HCT116 (cell line): ENCODE results near the gene IQCF6. TPM values are rescaled to one million over a fixed set of nuclear protein-coding genes. Genes with fewer than 3 reads are reported as not detected.

Experiments
- ATAC-seq: fragments of 200-7000 bp; cut with Tn5 transposase; 2 replicates; pipeline ENCODE4 v1.9.1; 2020; ENCODE audit warnings: mild to moderate bottlenecking, moderate library complexity
- BruUV-seq: library from RNA; stranded (reverse); fragments of 400-500 nt; replicated peaks from 2 replicates; lab custom pipeline; 2021; lab: Mats Ljungman, UMichigan
- CTCF ChIA-PET: fragments of 300-600 bp; sonication (Branson Sonifier 250); formaldehyde crosslinking; loops from one replicate; lab custom pipeline; 2021; ENCODE audit warnings: antibody characterized with exemption; lab: Charles Lee
- POLR2A ChIA-PET: fragments of 300-600, 350-600 bp; sonication (Branson Sonifier 250); formaldehyde crosslinking; loops from one replicate; lab custom pipeline; 2021; ENCODE audit warnings: antibody characterized with exemption; lab: Charles Lee
- RAD21 ChIA-PET, 2 experiments: fragments of 300-600 bp; sonication (Branson Sonifier 250); formaldehyde crosslinking; loops; one replicate each; lab custom pipeline; 2023; ENCODE audit warnings: low total read pairs in 2 of 2; ENCODE audit not compliant: uncharacterized antibody in 2 of 2, unreplicated experiment in 2 of 2, low non-redundant PET in 1 of 2; lab: Charles Lee
- DNase-seq: peaks from one replicate; pipeline ENCODE4 v3.0.0-alpha.2; 2010; ENCODE audit warnings: low read depth, low spot score
- H2AFZ ChIP-seq: fragments of 200-600 bp; shearing (Covaris generic), sonication (generic); 2 replicates; pipeline ENCODE4 v1.6.1; 2017; ENCODE audit warnings: low read depth, mixed run types, mixed read lengths, antibody characterized with exemption, low read length; ENCODE audit not compliant: poor library complexity, severe bottlenecking
- H3K27ac ChIP-seq: 2 replicates; pipeline ENCODE4 v1.5.1; 2012; ENCODE audit warnings: low read depth, low read length
- H3K27me3 ChIP-seq: fragments of 200-600 bp; sonication (generic); 2 replicates; pipeline ENCODE4 v1.6.1; 2016; ENCODE audit warnings: mixed run types, low read length, mixed read lengths; ENCODE audit not compliant: insufficient read depth
- H3K36me3 ChIP-seq, 2 experiments: fragments of 200-500 bp in 1 of 2; fragments of 200-600 bp in 1 of 2; sonication (Bioruptor generic) in 1 of 2; sonication (generic) in 1 of 2; 2 replicates each; pipeline versions ENCODE4 v1.5.1 to v1.6.1; 2014 to 2016; ENCODE audit warnings: low read length in 2 of 2, inconsistent platforms in 1 of 2, mixed read lengths in 1 of 2, mixed run types in 1 of 2; ENCODE audit not compliant: insufficient read depth in 2 of 2, control insufficient read depth in 1 of 2
- H3K4me1 ChIP-seq, 2 experiments: fragments of 200-600 bp in 1 of 2; sonication (generic) in 1 of 2; 2 replicates each; pipeline versions ENCODE4 v1.5.1 to v1.6.1; 2012 to 2017; ENCODE audit warnings: low read length in 2 of 2, inconsistent platforms in 1 of 2, mild to moderate bottlenecking in 1 of 2, mixed read lengths in 1 of 2, mixed run types in 1 of 2, moderate library complexity in 1 of 2; ENCODE audit not compliant: insufficient read depth in 2 of 2, control insufficient read depth in 1 of 2
- H3K4me2 ChIP-seq: fragments of 200-600 bp; sonication (generic); 2 replicates; pipeline ENCODE4 v1.6.1; 2017; ENCODE audit warnings: mixed run types, low read length, mixed read lengths
- H3K4me3 ChIP-seq, 2 experiments: fragments of 200-600 bp in 1 of 2; sonication (generic) in 1 of 2; replicated peaks in 1 of 2; 2 replicates each; pipeline ENCODE4 v1.5.1; 2011 to 2016; ENCODE audit warnings: low read length in 2 of 2, control low read depth in 1 of 2, low read depth in 1 of 2, mild to moderate bottlenecking in 1 of 2, mixed read lengths in 1 of 2, mixed run types in 1 of 2
- H3K79me2 ChIP-seq: fragments of 200-600 bp; sonication (generic); 2 replicates; pipeline ENCODE4 v1.6.1; 2017; ENCODE audit warnings: mild to moderate bottlenecking, mixed run types, low read length, moderate library complexity, mixed read lengths; ENCODE audit not compliant: insufficient read depth
- H3K9ac ChIP-seq: fragments of 200-600 bp; sonication (generic); 2 replicates; pipeline ENCODE4 v1.6.1; 2016; ENCODE audit warnings: low read length, mixed read lengths
- H3K9me2 ChIP-seq: fragments of 200-600 bp; sonication (generic), shearing (Covaris generic); 2 replicates; pipeline ENCODE4 v1.6.1; 2017; ENCODE audit warnings: mixed run types, mild to moderate bottlenecking, moderate library complexity; ENCODE audit not compliant: insufficient read depth
- H3K9me3 ChIP-seq, 2 experiments: fragments of 200-500 bp in 1 of 2; fragments of 200-600 bp in 1 of 2; sonication (Bioruptor generic) in 1 of 2; sonication (generic) in 1 of 2; 2 replicates each; pipeline ENCODE4 v1.6.1; 2014 to 2017; ENCODE audit warnings: low read length in 2 of 2, mixed read lengths in 2 of 2, inconsistent platforms in 1 of 2, low read depth in 1 of 2, mild to moderate bottlenecking in 1 of 2, mixed run types in 1 of 2, moderate library complexity in 1 of 2; ENCODE audit not compliant: control insufficient read depth in 1 of 2, insufficient read depth in 1 of 2
- H4K20me1 ChIP-seq: fragments of 200-600 bp; sonication (generic), shearing (Covaris generic); 2 replicates; pipeline ENCODE4 v1.6.1; 2017; ENCODE audit warnings: mixed run types, mild to moderate bottlenecking, moderate library complexity; ENCODE audit not compliant: insufficient read depth
- CBX3 ChIP-seq: IDR thresholded peaks from 2 replicates; pipeline ENCODE4 v1.6.1; 2012; ENCODE audit warnings: low read depth
- EGR1 ChIP-seq: IDR thresholded peaks from 2 replicates; pipeline ENCODE4 v1.6.1; 2012; ENCODE audit warnings: low read depth
- ELF1 ChIP-seq: IDR thresholded peaks from 2 replicates; pipeline ENCODE4 v1.6.1; 2012; ENCODE audit warnings: low read depth, borderline replicate concordance
- EZH2 ChIP-seq: fragments of 200-600 bp; sonication (generic); IDR thresholded peaks from 2 replicates; pipeline ENCODE4 v1.6.1; 2017; ENCODE audit warnings: antibody characterized with exemption, mixed run types
- FOSL1 ChIP-seq: IDR thresholded peaks from 2 replicates; pipeline ENCODE4 v1.6.1; 2012; ENCODE audit warnings: low read depth
- JUND ChIP-seq: IDR thresholded peaks from 2 replicates; pipeline ENCODE4 v1.6.1; 2012
- MAX ChIP-seq: IDR thresholded peaks from 2 replicates; pipeline ENCODE4 v1.6.1; 2012
- POLR2A ChIP-seq: IDR thresholded peaks from 2 replicates; pipeline ENCODE4 v1.7.0; 2011; ENCODE audit warnings: borderline replicate concordance; ENCODE audit not compliant: insufficient read depth, insufficient read length; ENCODE audit errors: extremely low read depth
- REST ChIP-seq: IDR thresholded peaks from 2 replicates; pipeline ENCODE4 v1.6.1; 2012; ENCODE audit warnings: low read depth
- SIN3A ChIP-seq: IDR thresholded peaks from 2 replicates; pipeline ENCODE4 v1.6.1; 2012; ENCODE audit warnings: low read depth
- SP1 ChIP-seq: IDR thresholded peaks from 2 replicates; pipeline ENCODE4 v1.6.1; 2012; ENCODE audit warnings: low read depth
- SRF ChIP-seq: IDR thresholded peaks from 2 replicates; pipeline ENCODE4 v1.6.1; 2012; ENCODE audit warnings: low read depth
- TCF7L2 ChIP-seq: IDR thresholded peaks from 2 replicates; pipeline ENCODE4 v1.7.0; 2011; ENCODE audit warnings: borderline replicate concordance, inconsistent platforms; ENCODE audit not compliant: insufficient read depth, insufficient read length; ENCODE audit errors: extremely low read depth
- YY1 ChIP-seq: IDR thresholded peaks from 2 replicates; pipeline ENCODE4 v1.6.1; 2011; ENCODE audit warnings: low read length, low read depth, moderate library complexity, mild to moderate bottlenecking; ENCODE audit not compliant: insufficient replicate concordance; ENCODE audit errors: extremely low read depth
- ZFX ChIP-seq: fragments of 450-650 bp; IDR thresholded peaks from 2 replicates; pipeline ENCODE4 v1.6.1; 2017
- ZNF274 ChIP-seq: fragments of 200-500 bp; sonication (Bioruptor generic); IDR thresholded peaks from 2 replicates; pipeline ENCODE4 v1.6.1; 2014; ENCODE audit warnings: mild to moderate bottlenecking, low read depth, low read length, inconsistent platforms
- intact Hi-C: fragments of 100-400 bp; cut with micrococcal nuclease; formaldehyde crosslinking; loops from 2 replicates; pipeline ENCODE4 v1.10.0; 2022
- total RNA-seq: library from RNA; stranded (reverse); gene quantifications from one replicate; pipeline ENCODE4 v1.2.1, GENCODE V29; 2021; ENCODE audit not compliant: unreplicated experiment
- TF ChIP-seq, protein P1 (sequence below): IDR thresholded peaks from 2 replicates; pipeline ENCODE4 v1.6.1; 2011; ENCODE audit warnings: mild to moderate bottlenecking, low read length, moderate library complexity; ENCODE audit not compliant: insufficient replicate concordance; ENCODE audit errors: extremely low read depth

The IQCF6 gene
- total RNA-seq, 1 experiment from 2014 or later, result not detected

DNA sequence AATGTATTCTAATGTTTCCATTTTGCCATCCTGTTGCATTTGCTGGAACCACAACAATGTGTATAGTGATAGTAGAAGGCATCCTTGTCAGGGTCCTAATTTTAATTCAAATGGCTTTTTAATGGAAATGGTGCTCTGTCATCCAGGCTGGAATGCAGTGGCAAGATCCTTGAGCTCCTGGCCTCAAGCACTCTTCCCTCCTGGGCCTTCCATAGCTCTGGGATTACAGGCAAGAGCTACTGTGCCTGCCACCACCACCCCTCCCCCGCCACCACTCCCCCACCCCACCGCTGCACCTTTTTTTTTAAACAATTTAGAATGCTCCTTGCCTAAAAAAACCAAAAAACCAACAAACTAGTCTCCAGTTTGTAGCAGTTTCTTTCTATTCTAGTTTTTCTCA, 15.2 kb upstream of the IQCF6 start:
- ChIA-PET RAD21 (no interaction called here), POLR2A (no interaction called here)
- no peaks in the 10 kb centered on the region for H3K27me3 ChIP-seq
- TF ChIP-seq ELF1 (no peak), REST (no peak), EGR1 (no peak), JUND (no peak), CBX3 (no peak), SIN3A (no peak), SP1 (no peak), TCF7L2 (no peak), EZH2 (no peak), ZFX (no peak), FOSL1 (no peak), ZNF274 (no peak), YY1 (no peak), SRF (no peak), MAX (no peak), POLR2A (no peak)
- TF ChIP-seq, protein P1, sequence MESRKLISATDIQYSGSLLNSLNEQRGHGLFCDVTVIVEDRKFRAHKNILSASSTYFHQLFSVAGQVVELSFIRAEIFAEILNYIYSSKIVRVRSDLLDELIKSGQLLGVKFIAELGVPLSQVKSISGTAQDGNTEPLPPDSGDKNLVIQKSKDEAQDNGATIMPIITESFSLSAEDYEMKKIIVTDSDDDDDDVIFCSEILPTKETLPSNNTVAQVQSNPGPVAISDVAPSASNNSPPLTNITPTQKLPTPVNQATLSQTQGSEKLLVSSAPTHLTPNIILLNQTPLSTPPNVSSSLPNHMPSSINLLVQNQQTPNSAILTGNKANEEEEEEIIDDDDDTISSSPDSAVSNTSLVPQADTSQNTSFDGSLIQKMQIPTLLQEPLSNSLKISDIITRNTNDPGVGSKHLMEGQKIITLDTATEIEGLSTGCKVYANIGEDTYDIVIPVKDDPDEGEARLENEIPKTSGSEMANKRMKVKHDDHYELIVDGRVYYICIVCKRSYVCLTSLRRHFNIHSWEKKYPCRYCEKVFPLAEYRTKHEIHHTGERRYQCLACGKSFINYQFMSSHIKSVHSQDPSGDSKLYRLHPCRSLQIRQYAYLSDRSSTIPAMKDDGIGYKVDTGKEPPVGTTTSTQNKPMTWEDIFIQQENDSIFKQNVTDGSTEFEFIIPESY, result no peak
- TF ChIP-seq, all 23 proteins: peak for 0
- no peak overlapping the region for H3K4me3 ChIP-seq
- H3K27ac ChIP-seq, result no peak overlapping the region
- no peaks in the 10 kb centered on the region for H3K36me3 ChIP-seq
- no peaks in the 10 kb centered on the region for H3K9me3 ChIP-seq
- no peak overlapping the region for H3K4me2 ChIP-seq
- peaks cover 0 to 14% of the 10 kb centered on the region in 2 experiments; a peak in 2 of 4 replicates for H3K4me1 ChIP-seq
- BruUV-seq, result no TSS peak
- H4K20me1 ChIP-seq, result no peaks in the 10 kb centered on the region
- no peaks in the 10 kb centered on the region for H3K9me2 ChIP-seq
- DNase-seq (no peak), ATAC-seq (no peak)
- intact Hi-C loops, result no loop called here
- no peaks in the 10 kb centered on the region for H3K79me2 ChIP-seq
- CTCF ChIA-PET, result interaction anchor here (1.3 kb wide), 1 partner anchor 26 kb away, joined by 3 read pairs; no protein-coding TSS in a partner anchor
- no peak overlapping the region for H3K9ac ChIP-seq
- no peak overlapping the region for H2AFZ ChIP-seq
